Upper lobe of left lung (tissue), 4 donors: ENCODE measurements around the gene C1QTNF6.

Source experiments
- EP300 ChIP-seq, 4 donors: sonication (generic); formaldehyde crosslinking; IDR thresholded peaks; one replicate each; pipeline ENCODE4 v1.5.1; 2017; ENCODE audit warnings: antibody characterized with exemption in 4 of 4, control low read depth in 2 of 4
- POLR2A ChIP-seq, 4 donors: fragments of 450-650 bp; IDR thresholded peaks; one replicate each; pipeline ENCODE4 v1.5.1; 2016 to 2017; ENCODE audit warnings: antibody characterized with exemption in 4 of 4, mild to moderate bottlenecking in 2 of 4
- POLR2AphosphoS5 ChIP-seq, 2 donors: sonication (generic); formaldehyde crosslinking; IDR thresholded peaks; one replicate each; pipeline ENCODE4 v1.5.1; 2017; ENCODE audit warnings: antibody characterized with exemption in 2 of 2
- TF ChIP-seq, protein P1 (sequence below), 6 experiments: fragments of 450-650 bp in 4 of 6; fragments of 200-600 bp in 2 of 6; sonication (generic) in 2 of 6; IDR thresholded peaks; one replicate each; pipeline ENCODE4 v1.5.1; 2016 to 2019; ENCODE audit warnings: antibody characterized with exemption in 6 of 6

DNA sequence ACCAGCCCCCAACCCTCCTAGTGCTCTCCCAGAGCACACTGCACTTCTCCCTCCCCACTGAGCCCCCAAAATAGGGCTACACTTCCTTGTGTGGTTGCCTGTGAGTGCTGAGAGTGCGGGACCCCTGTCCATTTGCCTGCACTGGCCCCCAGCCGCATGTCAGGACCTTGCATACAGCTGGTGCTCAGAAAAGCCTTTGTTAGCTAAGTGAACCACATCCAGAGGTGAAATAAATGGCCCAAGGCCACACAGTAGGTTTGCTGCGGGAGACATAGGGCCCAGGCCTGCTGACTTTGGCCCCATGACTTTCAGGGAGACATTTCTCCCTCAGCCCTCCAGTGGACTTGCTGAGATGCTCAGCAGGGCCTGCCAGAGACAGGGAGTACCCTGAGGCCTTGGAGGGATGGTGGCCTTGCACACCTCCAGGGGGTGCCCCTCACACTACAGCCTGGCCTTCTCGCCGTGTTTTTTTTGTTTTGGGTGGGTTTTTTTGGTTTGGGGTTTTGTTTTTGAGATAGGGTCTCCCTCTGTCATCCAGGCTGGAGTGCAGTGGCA is 14.0 kb upstream of the C1QTNF6 start:
- TF ChIP-seq, protein P1, sequence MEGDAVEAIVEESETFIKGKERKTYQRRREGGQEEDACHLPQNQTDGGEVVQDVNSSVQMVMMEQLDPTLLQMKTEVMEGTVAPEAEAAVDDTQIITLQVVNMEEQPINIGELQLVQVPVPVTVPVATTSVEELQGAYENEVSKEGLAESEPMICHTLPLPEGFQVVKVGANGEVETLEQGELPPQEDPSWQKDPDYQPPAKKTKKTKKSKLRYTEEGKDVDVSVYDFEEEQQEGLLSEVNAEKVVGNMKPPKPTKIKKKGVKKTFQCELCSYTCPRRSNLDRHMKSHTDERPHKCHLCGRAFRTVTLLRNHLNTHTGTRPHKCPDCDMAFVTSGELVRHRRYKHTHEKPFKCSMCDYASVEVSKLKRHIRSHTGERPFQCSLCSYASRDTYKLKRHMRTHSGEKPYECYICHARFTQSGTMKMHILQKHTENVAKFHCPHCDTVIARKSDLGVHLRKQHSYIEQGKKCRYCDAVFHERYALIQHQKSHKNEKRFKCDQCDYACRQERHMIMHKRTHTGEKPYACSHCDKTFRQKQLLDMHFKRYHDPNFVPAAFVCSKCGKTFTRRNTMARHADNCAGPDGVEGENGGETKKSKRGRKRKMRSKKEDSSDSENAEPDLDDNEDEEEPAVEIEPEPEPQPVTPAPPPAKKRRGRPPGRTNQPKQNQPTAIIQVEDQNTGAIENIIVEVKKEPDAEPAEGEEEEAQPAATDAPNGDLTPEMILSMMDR (IDR thresholded peaks at IDR 0.05) = no peak
- no peak for TF ChIP-seq POLR2A (IDR thresholded peaks at IDR 0.05)
- TF ChIP-seq POLR2AphosphoS5 (IDR thresholded peaks at IDR 0.05) = no peak
- no peak for TF ChIP-seq EP300 (IDR thresholded peaks at IDR 0.05)
